ENCODE results near the gene PCNX1. TPM values are rescaled to one million over a fixed set of nuclear protein-coding genes. Genes with fewer than 3 reads are reported as not detected.

PCNX1 gene
- total and polyA plus RNA-seq, 4 donors = 5.2 to 103 (median 37.9) TPM

DNA sequence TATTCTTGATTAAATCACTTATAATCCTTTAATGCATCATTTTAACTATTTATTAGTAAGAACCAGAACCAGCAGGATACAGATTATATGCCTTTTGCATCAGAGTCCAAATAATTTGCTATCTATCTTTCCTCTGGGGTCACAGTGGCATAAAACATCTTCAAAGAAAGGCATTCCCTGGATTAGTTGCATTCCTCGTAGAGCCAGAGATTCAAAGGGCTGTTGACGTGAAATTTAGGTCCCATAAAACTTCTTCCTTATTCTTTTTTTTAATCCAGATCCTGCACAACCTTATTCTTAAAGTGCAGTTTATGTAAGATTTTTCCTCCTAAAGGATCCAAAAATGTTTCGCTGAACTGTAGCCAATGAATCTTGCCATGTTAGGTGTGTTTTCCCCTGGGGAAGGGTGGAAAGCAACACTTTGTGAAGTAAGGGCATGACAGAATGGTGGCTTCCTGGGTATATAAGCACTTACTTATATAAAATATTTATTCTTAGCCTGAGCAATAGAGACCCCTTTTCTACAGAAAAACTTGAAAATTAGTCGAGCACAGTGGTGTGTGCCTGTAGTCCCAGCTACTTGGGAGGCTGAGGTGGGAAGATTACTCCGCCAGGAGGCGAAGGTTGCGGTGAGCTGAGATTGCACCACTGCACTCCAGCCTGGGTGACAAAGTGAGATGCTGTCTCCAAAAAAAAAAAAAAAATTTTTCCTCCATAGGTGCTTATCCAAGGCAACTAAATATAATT lies 208.7 kb downstream of the PCNX1 start:
- no peaks in the 10 kb centered on the region for H3K4me1 ChIP-seq (ENCODE audit: control insufficient read depth in 5 of 5, insufficient read depth in 5 of 5, low read length in 5 of 5)
- no peaks in the 10 kb centered on the region for H3K9me3 ChIP-seq (ENCODE audit: control insufficient read depth in 4 of 4, insufficient read depth in 3 of 4, low read length in 3 of 4)
- H3K4me3 ChIP-seq = no peak overlapping the region
- 96% methylated on average over 7 of the region's 7 CpGs for WGBS, 2 donors
- DNase-seq (no peak), ATAC-seq (ENCODE audit: insufficient read depth, low FRiP score) (no peak)
- no peaks in the 10 kb centered on the region for H3K27me3 ChIP-seq (ENCODE audit: control insufficient read depth in 3 of 3, insufficient read depth in 3 of 3, low read length in 2 of 3)
- no peak overlapping the region for H3K27ac ChIP-seq (ENCODE audit: low read depth in 1 of 2, low read length in 1 of 2)
- peaks cover 0 to 6% (median 3%) of the 10 kb centered on the region in 4 donors for H3K36me3 ChIP-seq (ENCODE audit: control insufficient read depth in 4 of 4, insufficient read depth in 4 of 4, low read length in 4 of 4)
- TF ChIP-seq, protein P1, sequence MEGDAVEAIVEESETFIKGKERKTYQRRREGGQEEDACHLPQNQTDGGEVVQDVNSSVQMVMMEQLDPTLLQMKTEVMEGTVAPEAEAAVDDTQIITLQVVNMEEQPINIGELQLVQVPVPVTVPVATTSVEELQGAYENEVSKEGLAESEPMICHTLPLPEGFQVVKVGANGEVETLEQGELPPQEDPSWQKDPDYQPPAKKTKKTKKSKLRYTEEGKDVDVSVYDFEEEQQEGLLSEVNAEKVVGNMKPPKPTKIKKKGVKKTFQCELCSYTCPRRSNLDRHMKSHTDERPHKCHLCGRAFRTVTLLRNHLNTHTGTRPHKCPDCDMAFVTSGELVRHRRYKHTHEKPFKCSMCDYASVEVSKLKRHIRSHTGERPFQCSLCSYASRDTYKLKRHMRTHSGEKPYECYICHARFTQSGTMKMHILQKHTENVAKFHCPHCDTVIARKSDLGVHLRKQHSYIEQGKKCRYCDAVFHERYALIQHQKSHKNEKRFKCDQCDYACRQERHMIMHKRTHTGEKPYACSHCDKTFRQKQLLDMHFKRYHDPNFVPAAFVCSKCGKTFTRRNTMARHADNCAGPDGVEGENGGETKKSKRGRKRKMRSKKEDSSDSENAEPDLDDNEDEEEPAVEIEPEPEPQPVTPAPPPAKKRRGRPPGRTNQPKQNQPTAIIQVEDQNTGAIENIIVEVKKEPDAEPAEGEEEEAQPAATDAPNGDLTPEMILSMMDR (IDR thresholded peaks at IDR 0.05; ENCODE audit: control extremely low read depth, extremely low read depth) = no peak
- H3K9ac ChIP-seq (ENCODE audit: insufficient read depth in 1 of 2, low read length in 2 of 2) = no peak overlapping the region

- Histone ChIP-seq H3K9ac (ENCODE audit: insufficient read depth in 1 of 2, low read length in 2 of 2) (no peak overlapping the region), H3K4me3 (no peak overlapping the region), H3K4me1 (ENCODE audit: control insufficient read depth in 5 of 5, insufficient read depth in 5 of 5, low read length in 5 of 5) (no peaks in the 10 kb centered on the region), H3K27me3 (ENCODE audit: control insufficient read depth in 3 of 3, insufficient read depth in 3 of 3, low read length in 2 of 3) (no peaks in the 10 kb centered on the region), H3K9me3 (ENCODE audit: control insufficient read depth in 4 of 4, insufficient read depth in 3 of 4, low read length in 3 of 4) (no peaks in the 10 kb centered on the region), H3K36me3 (ENCODE audit: control insufficient read depth in 4 of 4, insufficient read depth in 4 of 4, low read length in 4 of 4) (peaks cover 0 to 6% (median 3%) of the 10 kb centered on the region in 4 donors), H3K27ac (ENCODE audit: low read depth in 1 of 2, low read length in 1 of 2) (no peak overlapping the region)
- TF ChIP-seq, protein P1 (IDR thresholded peaks at IDR 0.05; ENCODE audit: control extremely low read depth, extremely low read depth) = no peak
- no peak for ATAC-seq (ENCODE audit: insufficient read depth, low FRiP score)
- 83 to 86% methylated on average over 8 of the region's 8 CpGs for WGBS, 2 donors
- no peak for DNase-seq
Observed at GRCh38 chr14:71116568-71117122, 209.4 kb downstream of the PCNX1 start.

DNA sequence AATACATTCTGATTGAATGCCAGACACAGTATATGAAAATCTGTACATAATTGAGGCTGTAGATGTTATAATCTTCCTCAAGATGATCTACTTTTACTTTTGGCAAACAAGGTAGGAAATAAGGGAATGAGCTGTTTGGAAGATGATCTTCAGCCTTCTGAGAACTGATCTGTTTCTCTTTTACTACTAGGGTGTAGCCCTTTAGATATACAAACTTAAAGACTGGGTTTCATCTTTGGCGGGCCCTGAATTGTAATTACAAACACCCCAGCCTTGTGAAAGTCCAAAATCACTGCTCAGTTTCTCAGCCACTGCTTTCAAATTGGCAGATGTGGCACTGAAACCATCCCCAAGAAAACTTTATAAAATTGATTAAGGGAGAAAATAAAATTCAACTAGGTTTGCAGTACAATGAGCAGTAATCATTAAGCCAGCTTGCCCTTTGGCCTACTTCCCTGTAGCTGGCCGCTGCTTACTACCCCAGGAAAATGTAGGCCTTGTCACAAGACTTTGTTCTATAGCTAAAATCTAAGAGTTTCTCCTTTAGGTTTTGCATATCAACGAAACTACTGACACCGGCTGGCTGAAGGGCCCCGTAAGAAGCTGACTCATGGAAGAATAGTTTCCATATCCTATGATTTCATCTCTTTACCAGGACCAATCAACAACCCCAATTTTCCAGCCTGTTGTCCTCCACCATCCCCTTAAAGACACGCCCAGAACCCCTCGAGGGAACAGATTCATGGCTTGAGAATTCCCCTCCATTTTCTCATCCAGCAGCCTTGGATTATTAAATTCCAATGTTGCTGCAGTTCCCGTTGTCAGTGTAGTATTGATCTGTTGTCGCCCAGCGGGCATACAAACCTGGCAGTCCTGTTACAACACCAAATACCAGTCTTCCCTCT lies 210.8 kb downstream of the PCNX1 start:
- WGBS, 2 donors = 88 to 90% methylated on average over 10 of the region's 10 CpGs
- Histone ChIP-seq H3K4me1 (ENCODE audit: control insufficient read depth in 5 of 5, insufficient read depth in 5 of 5, low read length in 5 of 5) (no peaks in the 10 kb centered on the region), H3K9me3 (ENCODE audit: control insufficient read depth in 4 of 4, insufficient read depth in 3 of 4, low read length in 3 of 4) (no peaks in the 10 kb centered on the region), H3K9ac (ENCODE audit: insufficient read depth in 1 of 2, low read length in 2 of 2) (no peak overlapping the region), H3K27me3 (ENCODE audit: control insufficient read depth in 3 of 3, insufficient read depth in 3 of 3, low read length in 2 of 3) (no peaks in the 10 kb centered on the region), H3K4me3 (no peak overlapping the region), H3K27ac (ENCODE audit: low read depth in 1 of 2, low read length in 1 of 2) (no peak overlapping the region), H3K36me3 (ENCODE audit: control insufficient read depth in 4 of 4, insufficient read depth in 4 of 4, low read length in 4 of 4) (peaks cover 0 to 6% (median 3%) of the 10 kb centered on the region in 4 donors)
- TF ChIP-seq, protein P1 (IDR thresholded peaks at IDR 0.05; ENCODE audit: control extremely low read depth, extremely low read depth) = no peak
- DNase-seq (no peak), ATAC-seq (ENCODE audit: insufficient read depth, low FRiP score) (no peak)
